HG03196 (cell line): ENCODE measurements around the gene RNF17.

Experiments
- ATAC-seq: cut with Tn5 transposase; IDR thresholded peaks from one replicate; pipeline ENCODE4 v1.9.1; 2021; ENCODE audit not compliant: unreplicated experiment

RNF17 gene

GRCh38 chr13:24851546-24851945 is 87.6 kb downstream of the RNF17 start:
- ATAC-seq = no peak

GRCh38 chr13:24854311-24854710 is 90.3 kb downstream of the RNF17 start:
- ATAC-seq = no peak

GRCh38 chr13:24858953-24859352 is 95.0 kb downstream of the RNF17 start:
- no peak for ATAC-seq

- ATAC-seq = no peak
These were observed 96.8 kb downstream of the RNF17 start for GRCh38 chr13:24860770-24861169.

GRCh38 chr13:24861617-24862362 is 97.8 kb downstream of the RNF17 start:
- no peak for ATAC-seq

- no peak for ATAC-seq
These were observed 100.0 kb downstream of the RNF17 start for GRCh38 chr13:24863748-24864540.

- no peak for ATAC-seq
These were observed 100.6 kb downstream of the RNF17 start for GRCh38 chr13:24864579-24864978.

- no peak for ATAC-seq
These were observed 101.4 kb downstream of the RNF17 start for GRCh38 chr13:24865163-24865953.

- no peak for ATAC-seq
These were observed 102.5 kb downstream of the RNF17 start for GRCh38 chr13:24866488-24866887.

GRCh38 chr13:24868874-24869273 is 104.9 kb downstream of the RNF17 start:
- ATAC-seq = no peak

- ATAC-seq = no peak
These were observed 106.4 kb downstream of the RNF17 start for GRCh38 chr13:24870380-24870760.

- ATAC-seq = no peak
These were observed 111.6 kb downstream of the RNF17 start for GRCh38 chr13:24875566-24875965.

GRCh38 chr13:24877531-24877930 is 113.6 kb downstream of the RNF17 start:
- ATAC-seq = no peak

GRCh38 chr13:24878340-24878739 is 114.4 kb downstream of the RNF17 start:
- no peak for ATAC-seq

- no peak for ATAC-seq
These were observed 118.7 kb downstream of the RNF17 start for GRCh38 chr13:24882665-24883064.

- no peak for ATAC-seq
These were observed 123.8 kb downstream of the RNF17 start for GRCh38 chr13:24887759-24888158.

- no peak for ATAC-seq
These were observed 124.4 kb downstream of the RNF17 start for GRCh38 chr13:24888291-24888931.

GRCh38 chr13:24890256-24890655 is 126.3 kb downstream of the RNF17 start:
- ATAC-seq = no peak

GRCh38 chr13:24891476-24892108 is 127.6 kb downstream of the RNF17 start:
- ATAC-seq = no peak

GRCh38 chr13:24892829-24893228 is 128.9 kb downstream of the RNF17 start:
- no peak for ATAC-seq

- ATAC-seq = no peak
These were observed 129.9 kb downstream of the RNF17 start for GRCh38 chr13:24893863-24894262.
